SK-N-SH treated with all-trans-retinoic acid at 6 μM for 48 hours (cell line): ENCODE data around the gene FBXO24.

Experiments used
- SNAI2 ChIP-seq: fragments of 250-450 bp; sonication (Bioruptor Pico); IDR thresholded peaks from 2 replicates; pipeline ENCODE4 v1.5.0; 2020; ENCODE audit warnings: mild to moderate bottlenecking, moderate library complexity
- ZFP3 ChIP-seq: fragments of 250-450 bp; sonication (Bioruptor Pico); IDR thresholded peaks from 2 replicates; pipeline ENCODE4 v1.5.0; 2020; ENCODE audit warnings: mild to moderate bottlenecking, moderate library complexity
- ZNF8 ChIP-seq: fragments of 450-650 bp; formaldehyde crosslinking; IDR thresholded peaks from 2 replicates; pipeline ENCODE4 v1.5.0; 2020; ENCODE audit warnings: mild to moderate bottlenecking, moderate library complexity
- TF ChIP-seq, protein P1 (sequence below): fragments of 250-450 bp; sonication (Bioruptor Pico); IDR thresholded peaks from 2 replicates; pipeline ENCODE4 v1.8.0; 2021; ENCODE audit warnings: low read depth, mild to moderate bottlenecking, moderate library complexity, borderline replicate concordance
- TF ChIP-seq, protein P2 (sequence below): fragments of 250-450 bp; sonication (Bioruptor Pico); IDR thresholded peaks from 2 replicates; pipeline ENCODE4 v1.5.1; 2021; ENCODE audit warnings: mild to moderate bottlenecking, moderate library complexity

DNA sequence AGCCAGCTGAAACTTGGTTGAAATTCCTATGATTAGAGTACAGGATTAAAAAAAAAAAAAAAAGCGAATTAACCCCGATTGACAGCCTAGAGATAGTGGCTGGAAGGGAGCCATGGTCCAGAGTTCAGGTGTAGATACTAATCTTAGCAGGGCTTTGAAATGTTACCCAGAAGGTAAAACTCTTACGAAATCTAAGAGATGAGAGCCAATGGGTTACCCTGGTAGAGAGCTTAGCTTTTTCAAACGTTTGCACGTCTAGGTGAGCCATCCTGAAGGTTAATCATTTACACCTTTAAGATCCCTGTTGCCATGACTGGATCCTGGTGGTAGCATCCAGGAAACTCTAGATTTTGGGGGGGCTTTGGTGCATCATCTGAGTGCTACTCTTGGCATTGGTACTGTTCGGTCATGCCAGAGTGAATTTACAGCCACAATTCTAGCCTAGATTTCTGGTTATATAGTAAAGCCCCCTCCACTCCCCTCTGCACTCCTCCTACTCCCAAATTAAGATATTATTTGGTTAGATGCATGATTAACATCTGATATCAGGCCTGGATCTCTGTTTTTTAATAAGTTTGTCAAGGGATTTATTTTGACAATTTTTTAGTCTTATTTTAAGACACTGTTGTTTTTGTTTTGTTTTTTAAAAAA is 45.9 kb upstream of the FBXO24 start:
- TF ChIP-seq, protein P1, sequence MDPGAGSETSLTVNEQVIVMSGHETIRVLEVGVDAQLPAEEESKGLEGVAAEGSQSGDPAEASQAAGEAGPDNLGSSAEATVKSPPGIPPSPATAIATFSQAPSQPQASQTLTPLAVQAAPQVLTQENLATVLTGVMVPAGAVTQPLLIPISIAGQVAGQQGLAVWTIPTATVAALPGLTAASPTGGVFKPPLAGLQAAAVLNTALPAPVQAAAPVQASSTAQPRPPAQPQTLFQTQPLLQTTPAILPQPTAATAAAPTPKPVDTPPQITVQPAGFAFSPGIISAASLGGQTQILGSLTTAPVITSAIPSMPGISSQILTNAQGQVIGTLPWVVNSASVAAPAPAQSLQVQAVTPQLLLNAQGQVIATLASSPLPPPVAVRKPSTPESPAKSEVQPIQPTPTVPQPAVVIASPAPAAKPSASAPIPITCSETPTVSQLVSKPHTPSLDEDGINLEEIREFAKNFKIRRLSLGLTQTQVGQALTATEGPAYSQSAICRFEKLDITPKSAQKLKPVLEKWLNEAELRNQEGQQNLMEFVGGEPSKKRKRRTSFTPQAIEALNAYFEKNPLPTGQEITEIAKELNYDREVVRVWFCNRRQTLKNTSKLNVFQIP, result no peak
- TF ChIP-seq ZNF8 (CRISPR knock-in tag) (no peak), ZFP3 (CRISPR knock-in tag) (no peak), SNAI2 (no peak)
- TF ChIP-seq, protein P2, sequence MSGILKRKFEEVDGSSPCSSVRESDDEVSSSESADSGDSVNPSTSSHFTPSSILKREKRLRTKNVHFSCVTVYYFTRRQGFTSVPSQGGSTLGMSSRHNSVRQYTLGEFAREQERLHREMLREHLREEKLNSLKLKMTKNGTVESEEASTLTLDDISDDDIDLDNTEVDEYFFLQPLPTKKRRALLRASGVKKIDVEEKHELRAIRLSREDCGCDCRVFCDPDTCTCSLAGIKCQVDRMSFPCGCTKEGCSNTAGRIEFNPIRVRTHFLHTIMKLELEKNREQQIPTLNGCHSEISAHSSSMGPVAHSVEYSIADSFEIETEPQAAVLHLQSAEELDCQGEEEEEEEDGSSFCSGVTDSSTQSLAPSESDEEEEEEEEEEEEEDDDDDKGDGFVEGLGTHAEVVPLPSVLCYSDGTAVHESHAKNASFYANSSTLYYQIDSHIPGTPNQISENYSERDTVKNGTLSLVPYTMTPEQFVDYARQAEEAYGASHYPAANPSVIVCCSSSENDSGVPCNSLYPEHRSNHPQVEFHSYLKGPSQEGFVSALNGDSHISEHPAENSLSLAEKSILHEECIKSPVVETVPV (CRISPR knock-in tag), result no peak
